PC-9 (cell line): Measurements from ENCODE around the gene FOXP1. TPM values are rescaled to one million over a fixed set of nuclear protein-coding genes. Genes with fewer than 3 reads are reported as not detected.

Experiments
- BruUV-seq: library from RNA; stranded (reverse); fragments of 400-500 nt; replicated peaks from 2 replicates; lab custom pipeline; 2021; lab: Mats Ljungman, UMichigan
- CTCF ChIA-PET: fragments of 300-600 bp; sonication (Branson Sonifier 250); formaldehyde crosslinking; loops from one replicate; lab custom pipeline; 2022; ENCODE audit warnings: antibody characterized with exemption; lab: Charles Lee
- POLR2A ChIA-PET: fragments of 300-600 bp; sonication (Branson Sonifier 250); formaldehyde crosslinking; loops from one replicate; lab custom pipeline; 2022; ENCODE audit warnings: antibody characterized with exemption; ENCODE audit not compliant: unreplicated experiment; lab: Charles Lee
- DNase-seq, 2 experiments: peaks; one replicate each; pipeline versions ENCODE4 v3.0.0 to v3.0.0-alpha.2; 2015 to 2022; ENCODE audit warnings: mixed read lengths in 1 of 2
- H2AFZ ChIP-seq: fragments of 200-600 bp; sonication (generic); 2 replicates; pipeline ENCODE4 v1.8.1; 2017; ENCODE audit warnings: antibody characterized with exemption
- H3F3A ChIP-seq: fragments of 200-600 bp; sonication (generic); 2 replicates; pipeline ENCODE4 v1.8.1; 2017; ENCODE audit warnings: antibody characterized with exemption, mild to moderate bottlenecking, low read depth; ENCODE audit not compliant: insufficient read depth
- H3K27ac ChIP-seq: fragments of 200-600 bp; sonication (generic); 2 replicates; pipeline ENCODE4 v1.6.1; 2016; ENCODE audit warnings: mixed run types
- H3K27me3 ChIP-seq: fragments of 200-600 bp; sonication (generic); 2 replicates; pipeline ENCODE4 v1.6.1; 2016; ENCODE audit warnings: low read depth, mixed run types; ENCODE audit not compliant: insufficient read depth
- H3K36me3 ChIP-seq: fragments of 200-600 bp; sonication (generic); 2 replicates; pipeline ENCODE4 v1.6.1; 2016; ENCODE audit warnings: low read depth, mixed run types
- H3K4me1 ChIP-seq: fragments of 200-600 bp; sonication (generic); replicated peaks from 2 replicates; pipeline ENCODE4 v1.6.1; 2016; ENCODE audit warnings: mixed run types; ENCODE audit not compliant: insufficient read depth
- H3K4me2 ChIP-seq: fragments of 200-600 bp; sonication (generic); 2 replicates; pipeline ENCODE4 v1.6.1; 2017; ENCODE audit warnings: mixed run types
- H3K4me3 ChIP-seq: fragments of 200-600 bp; sonication (generic); 2 replicates; pipeline ENCODE4 v1.6.1; 2016; ENCODE audit warnings: mixed run types
- H3K79me2 ChIP-seq: fragments of 200-600 bp; sonication (generic); 2 replicates; pipeline ENCODE4 v1.6.1; 2017; ENCODE audit warnings: low read depth, mixed run types
- H3K9me2 ChIP-seq: fragments of 200-600 bp; sonication (generic); 2 replicates; pipeline ENCODE4 v1.8.1; 2017; ENCODE audit warnings: mild to moderate bottlenecking; ENCODE audit not compliant: insufficient read depth
- H3K9me3 ChIP-seq: fragments of 200-600 bp; sonication (generic); 2 replicates; pipeline ENCODE4 v1.8.1; 2016; ENCODE audit warnings: low read depth; ENCODE audit not compliant: insufficient read depth
- H4K20me1 ChIP-seq: fragments of 200-600 bp; sonication (generic); 2 replicates; pipeline ENCODE4 v1.8.1; 2017; ENCODE audit not compliant: insufficient read depth
- EZH2 ChIP-seq: fragments of 200-600 bp; sonication (generic); IDR thresholded peaks from 2 replicates; pipeline ENCODE4 v1.8.0; 2017; ENCODE audit warnings: antibody characterized with exemption, low read depth
- intact Hi-C: fragments of 100-400 bp; cut with micrococcal nuclease; formaldehyde crosslinking; loops from one replicate; pipeline ENCODE4 v1.10.0; 2022; ENCODE audit not compliant: unreplicated experiment
- total RNA-seq: library from RNA; stranded (reverse); gene quantifications from 2 replicates; pipeline ENCODE4 v1.2.3, GENCODE V29; 2021
- TF ChIP-seq, protein P1 (sequence below): fragments of 200-600 bp; sonication (generic); conservative IDR thresholded peaks from 2 replicates; pipeline ENCODE4 v1.6.1; 2017; ENCODE audit warnings: mixed run types, antibody characterized with exemption, mild to moderate bottlenecking, moderate library complexity

Gene FOXP1
- total RNA-seq, 1 experiment from 2014 or later: 33.3 TPM

DNA sequence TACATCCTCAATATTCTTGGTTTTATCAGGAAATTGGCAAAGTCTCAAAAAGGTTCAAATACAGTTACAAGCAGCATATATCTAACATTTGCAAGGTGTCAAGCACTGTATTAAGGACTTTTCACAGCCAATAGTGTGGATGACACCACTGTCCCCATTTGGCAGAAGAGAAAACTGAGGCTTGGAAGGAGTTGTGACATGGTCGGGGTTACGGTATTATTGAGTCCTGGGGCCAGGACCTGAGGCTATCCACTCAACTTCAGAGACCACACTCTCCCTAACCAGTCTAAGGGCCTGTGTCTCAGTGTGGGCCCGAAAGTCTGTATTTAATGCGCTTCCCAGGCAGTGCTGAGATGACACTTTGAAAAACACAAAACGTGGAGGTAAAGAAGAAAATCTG is 99.1 kb downstream of the FOXP1 start:
- no peaks in the 10 kb centered on the region for H3F3A ChIP-seq
- no peak overlapping the region for H2AFZ ChIP-seq
- intact Hi-C loops: no loop called here
- DNase-seq: no peak
- no peaks in the 10 kb centered on the region for H3K9me2 ChIP-seq
- no peaks in the 10 kb centered on the region for H3K79me2 ChIP-seq
- TF ChIP-seq, protein P1, sequence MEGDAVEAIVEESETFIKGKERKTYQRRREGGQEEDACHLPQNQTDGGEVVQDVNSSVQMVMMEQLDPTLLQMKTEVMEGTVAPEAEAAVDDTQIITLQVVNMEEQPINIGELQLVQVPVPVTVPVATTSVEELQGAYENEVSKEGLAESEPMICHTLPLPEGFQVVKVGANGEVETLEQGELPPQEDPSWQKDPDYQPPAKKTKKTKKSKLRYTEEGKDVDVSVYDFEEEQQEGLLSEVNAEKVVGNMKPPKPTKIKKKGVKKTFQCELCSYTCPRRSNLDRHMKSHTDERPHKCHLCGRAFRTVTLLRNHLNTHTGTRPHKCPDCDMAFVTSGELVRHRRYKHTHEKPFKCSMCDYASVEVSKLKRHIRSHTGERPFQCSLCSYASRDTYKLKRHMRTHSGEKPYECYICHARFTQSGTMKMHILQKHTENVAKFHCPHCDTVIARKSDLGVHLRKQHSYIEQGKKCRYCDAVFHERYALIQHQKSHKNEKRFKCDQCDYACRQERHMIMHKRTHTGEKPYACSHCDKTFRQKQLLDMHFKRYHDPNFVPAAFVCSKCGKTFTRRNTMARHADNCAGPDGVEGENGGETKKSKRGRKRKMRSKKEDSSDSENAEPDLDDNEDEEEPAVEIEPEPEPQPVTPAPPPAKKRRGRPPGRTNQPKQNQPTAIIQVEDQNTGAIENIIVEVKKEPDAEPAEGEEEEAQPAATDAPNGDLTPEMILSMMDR: no peak
- no peaks in the 10 kb centered on the region for H3K9me3 ChIP-seq
- H3K4me1 ChIP-seq: no peaks in the 10 kb centered on the region
- CTCF ChIA-PET: no interaction called here
- no peaks in the 10 kb centered on the region for H3K27me3 ChIP-seq
- POLR2A ChIA-PET: no interaction called here
- no peak overlapping the region for H3K4me2 ChIP-seq
- no TSS peak for BruUV-seq
- no peaks in the 10 kb centered on the region for H4K20me1 ChIP-seq
- H3K27ac ChIP-seq: no peak overlapping the region
- H3K4me3 ChIP-seq: no peak overlapping the region
- no peaks in the 10 kb centered on the region for H3K36me3 ChIP-seq

DNA sequence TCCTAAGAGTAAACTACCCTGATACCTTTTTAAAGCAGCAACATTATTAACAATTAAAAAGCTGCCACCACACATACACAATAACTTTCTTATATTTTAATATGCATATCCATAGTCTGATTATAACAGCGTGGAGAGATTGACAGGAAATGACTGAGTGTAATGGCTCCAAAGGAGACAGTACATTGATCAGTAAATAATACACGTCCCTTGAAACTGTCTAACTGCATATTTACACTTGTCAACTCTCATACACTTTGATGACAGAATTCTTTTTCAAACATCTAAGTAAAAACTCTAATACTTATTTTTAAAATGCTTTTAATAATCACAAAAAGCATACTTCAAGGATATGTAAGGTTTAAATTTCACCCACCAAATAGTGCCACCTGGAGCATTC is 99.5 kb downstream of the FOXP1 start:
- ChIA-PET POLR2A (no interaction called here), CTCF (no interaction called here)
- Histone ChIP-seq H4K20me1 (no peaks in the 10 kb centered on the region), H3K36me3 (no peaks in the 10 kb centered on the region), H3K9me3 (no peaks in the 10 kb centered on the region), H3K4me1 (no peaks in the 10 kb centered on the region), H3K9me2 (no peaks in the 10 kb centered on the region), H3K27me3 (no peaks in the 10 kb centered on the region), H3K27ac (no peak overlapping the region), H3F3A (no peaks in the 10 kb centered on the region), H2AFZ (no peak overlapping the region), H3K4me3 (no peak overlapping the region), H3K79me2 (no peaks in the 10 kb centered on the region), H3K4me2 (no peak overlapping the region)
- BruUV-seq: no TSS peak
- no peak for DNase-seq
- no peak for TF ChIP-seq EZH2
- TF ChIP-seq, protein P1: no peak
- intact Hi-C loops: no loop called here

DNA sequence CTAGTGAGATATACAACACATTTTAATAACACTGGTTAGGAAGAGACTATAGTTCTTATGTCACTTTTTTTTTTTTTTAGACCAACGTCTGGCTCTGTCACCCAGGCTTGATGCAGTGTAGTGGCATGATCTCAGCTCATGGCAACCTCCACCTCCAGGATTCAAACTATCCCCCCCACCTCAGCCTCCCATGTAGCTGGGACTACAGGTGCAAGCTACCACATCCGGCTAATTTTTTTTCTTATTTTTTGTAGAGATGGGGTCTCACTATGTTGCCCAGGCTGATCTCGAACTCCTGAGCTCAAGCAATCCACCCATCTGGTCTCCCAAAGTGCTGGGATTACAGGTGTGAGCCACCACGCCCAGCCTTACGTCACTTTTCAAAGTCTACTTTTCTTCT is 100.8 kb downstream of the FOXP1 start:
- Histone ChIP-seq H3K4me3 (no peak overlapping the region), H4K20me1 (no peaks in the 10 kb centered on the region), H3K79me2 (no peaks in the 10 kb centered on the region), H2AFZ (no peak overlapping the region), H3K9me3 (no peaks in the 10 kb centered on the region), H3K27ac (no peak overlapping the region), H3K9me2 (no peaks in the 10 kb centered on the region), H3K4me2 (no peak overlapping the region), H3K4me1 (no peaks in the 10 kb centered on the region), H3K36me3 (no peaks in the 10 kb centered on the region), H3F3A (no peaks in the 10 kb centered on the region), H3K27me3 (no peaks in the 10 kb centered on the region)
- BruUV-seq: no TSS peak
- CTCF ChIA-PET: interaction anchor here (0.5 kb wide), 1 partner anchor 87 kb away, joined by 3 read pairs; no protein-coding TSS in a partner anchor
- intact Hi-C loops: no loop called here
- POLR2A ChIA-PET: no interaction called here
- no peak for DNase-seq
- TF ChIP-seq, protein P1: no peak
- TF ChIP-seq EZH2: no peak
